K562 (cell line): ENCODE results near the gene SPRY4. TPM values are rescaled to one million over a fixed set of nuclear protein-coding genes. Genes with fewer than 3 reads are reported as not detected.

Experiments
- ATF1 ChIP-seq, 2 experiments: fragments of 450-650 bp in 1 of 2; IDR thresholded peaks; 2 replicates each; pipeline ENCODE4 v1.6.1; 2016; ENCODE audit warnings: missing compliant biosample characterization in 1 of 2, missing genetic modification characterization in 1 of 2
- BRF1 ChIP-seq: IDR thresholded peaks from 3 replicates; pipeline ENCODE4 v1.6.1; 2011; ENCODE audit warnings: borderline replicate concordance, mild to moderate bottlenecking; ENCODE audit not compliant: insufficient read length; ENCODE audit errors: extremely low read depth
- CEBPB ChIP-seq: fragments of 450-650 bp; IDR thresholded peaks from 2 replicates; pipeline ENCODE4 v1.6.1; 2016; ENCODE audit warnings: missing genetic modification characterization, missing compliant biosample characterization
- FOXJ2 ChIP-seq: fragments of 200-800 bp; sonication (Bioruptor generic); IDR thresholded peaks from 2 replicates; pipeline ENCODE4 v1.6.1; 2016; ENCODE audit warnings: missing genetic modification characterization, missing compliant biosample characterization
- ID3 ChIP-seq, 2 experiments: fragments of 250-450 bp in 1 of 2; fragments of 450-650 bp in 1 of 2; sonication (Bioruptor Pico) in 1 of 2; IDR thresholded peaks; 2 replicates each; pipeline versions ENCODE4 v1.6.1 to v1.8.0; 2016 to 2021; ENCODE audit warnings: mild to moderate bottlenecking in 2 of 2, moderate library complexity in 2 of 2, missing compliant biosample characterization in 1 of 2, missing genetic modification characterization in 1 of 2
- LARP7 ChIP-seq: fragments of 450-650 bp; IDR thresholded peaks from 2 replicates; pipeline ENCODE4 v1.6.1; 2016
- PHF21A ChIP-seq: fragments of 450-650 bp; IDR thresholded peaks from 2 replicates; pipeline ENCODE4 v1.6.1; 2017; ENCODE audit warnings: low read depth, borderline replicate concordance
- RAD51 ChIP-seq: fragments of 450-650 bp; IDR thresholded peaks from 2 replicates; pipeline ENCODE4 v1.7.1; 2016; ENCODE audit warnings: low read depth, mild to moderate bottlenecking, borderline replicate concordance
- RFX1 ChIP-seq: fragments of 450-650 bp; IDR thresholded peaks from 2 replicates; pipeline ENCODE4 v1.6.1; 2016; ENCODE audit warnings: mild to moderate bottlenecking, moderate library complexity
- SAFB2 ChIP-seq: fragments of 200-400 bp; formaldehyde crosslinking; IDR thresholded peaks from 2 replicates; pipeline ENCODE4 v1.6.1; 2018; ENCODE audit warnings: borderline replicate concordance, low read length, low read depth, moderate library complexity; ENCODE audit not compliant: severe bottlenecking
- SMARCA4 ChIP-seq: fragments of 450-650 bp; IDR thresholded peaks from 2 replicates; pipeline ENCODE4 v1.6.1; 2016
- SRSF1 ChIP-seq: fragments of 200-400 bp; formaldehyde crosslinking; IDR thresholded peaks from 2 replicates; pipeline ENCODE4 v1.6.1; 2017; ENCODE audit warnings: mild to moderate bottlenecking, low read depth, low read length, moderate library complexity
- STAT6 ChIP-seq: sonication (generic); formaldehyde crosslinking; IDR thresholded peaks from 2 replicates; pipeline ENCODE4 v1.8.1; 2023; ENCODE audit warnings: mild to moderate bottlenecking, missing genetic modification reagents
- TEAD1 ChIP-seq, 2 experiments: fragments of 450-650 bp in 1 of 2; sonication (generic) in 1 of 2; formaldehyde crosslinking; IDR thresholded peaks; 2 replicates each; pipeline versions ENCODE4 v1.4.0 to v1.8.0; 2020 to 2022; ENCODE audit warnings: mild to moderate bottlenecking in 2 of 2, missing genetic modification reagents in 1 of 2
- THRAP3 ChIP-seq: fragments of 450-650 bp; IDR thresholded peaks from 2 replicates; pipeline ENCODE4 v1.6.1; 2016; ENCODE audit warnings: mild to moderate bottlenecking, inconsistent platforms, borderline replicate concordance
- TRIM28 ChIP-seq: fragments of 450-650 bp; IDR thresholded peaks from 2 replicates; pipeline ENCODE4 v1.6.1; 2017
- ZMIZ1 ChIP-seq, 2 experiments: fragments of 150-350 bp in 1 of 2; IDR thresholded peaks; 2 replicates each; pipeline ENCODE4 v1.6.1; 2012 to 2016; ENCODE audit warnings: low read depth in 2 of 2, low read length in 2 of 2, mild to moderate bottlenecking in 1 of 2, moderate library complexity in 1 of 2
- ZNF133 ChIP-seq: fragments of 250-450 bp; sonication (Bioruptor Pico); IDR thresholded peaks from 2 replicates; pipeline ENCODE4 v1.4.0; 2020; ENCODE audit warnings: mild to moderate bottlenecking
- ZNF212 ChIP-seq: fragments of 450-650 bp; formaldehyde crosslinking; IDR thresholded peaks from 2 replicates; pipeline ENCODE4 v1.4.0; 2020; ENCODE audit warnings: mild to moderate bottlenecking
- ZNF217 ChIP-seq: sonication (generic); formaldehyde crosslinking; IDR thresholded peaks from 2 replicates; pipeline ENCODE4 v1.8.0; 2022; ENCODE audit warnings: mild to moderate bottlenecking, missing genetic modification reagents
- ZNF583 ChIP-seq: fragments of 250-450 bp; sonication (Bioruptor Pico); IDR thresholded peaks from 2 replicates; pipeline ENCODE4 v1.4.0; 2020
- ZNF668 ChIP-seq: fragments of 250-450 bp; sonication (Bioruptor Pico); IDR thresholded peaks from 2 replicates; pipeline ENCODE4 v1.8.0; 2022; ENCODE audit warnings: mild to moderate bottlenecking, inconsistent platforms
- polyA plus RNA-seq, 8 experiments: library from polyadenylated mRNA; depleted of rRNA in 4 of 8; stranded (reverse) in 5 of 8; unstranded in 3 of 8; fragments of >200 nt; fragmentation: Nextera tagmentation in 2 of 8; fragmentation: Illumina TruSeq in 1 of 8; extraction: Ambion mirVana in 2 of 8; extraction: Trizol in 1 of 8; gene quantifications; 2 replicates each; pipeline versions ENCODE4 v1.2.1 to v1.2.3, GENCODE V29; 2011 to 2014; ENCODE audit warnings: inconsistent platforms in 1 of 8, missing spikeins in 1 of 8
- total RNA-seq, 7 experiments: library from RNA; depleted of rRNA in 6 of 7; stranded (reverse); fragments of >200 nt in 6 of 7; fragmentation: Illumina TruSeq in 2 of 7; extraction: Trizol in 2 of 7; gene quantifications; 2 replicates each; pipeline versions ENCODE4 v1.2.1 to v1.2.3, GENCODE V29; 2011 to 2021; ENCODE audit warnings: low replicate concordance in 1 of 7

Gene SPRY4
- total and polyA plus RNA-seq, 9 of the 15 experiments (the other 6 are each of a cell fraction or from before 2014, with no cell fraction given) = 2.6 to 24.2 (median 9.5) TPM

- TF ChIP-seq LARP7 = no peak
- no peak for TF ChIP-seq SAFB2
- no peak for TF ChIP-seq ZNF217
- TF ChIP-seq TEAD1 (CRISPR knock-in tag; IDR thresholded peaks at IDR 0.05) = 0 out of 4 replicates have a peak, but pooled peaks of 1 of the 2 experiments have one; percentile 42
- no peak for TF ChIP-seq RFX1
- no peak for TF ChIP-seq ID3 (CRISPR knock-in tag; IDR thresholded peaks at IDR 0.05)
- no peak for TF ChIP-seq ID3 (tag; IDR thresholded peaks at IDR 0.05)
- no peak for TF ChIP-seq FOXJ2 (tag)
- 0 out of 2 replicates have a peak, but pooled peaks have one; percentile 6 for TF ChIP-seq RAD51
- no peak for TF ChIP-seq ZNF133 (CRISPR knock-in tag)
- no peak for TF ChIP-seq STAT6 (CRISPR knock-in tag)
- no peak for TF ChIP-seq THRAP3
- TF ChIP-seq ZNF583 (CRISPR knock-in tag) = no peak
- TF ChIP-seq SMARCA4 = 0 out of 2 replicates have a peak, but pooled peaks have one; percentile 28
- TF ChIP-seq ATF1 (CRISPR knock-in tag; IDR thresholded peaks at IDR 0.05) = no peak
- 0 out of 2 replicates have a peak, but pooled peaks have one; percentile 46 for TF ChIP-seq ATF1 (tag; IDR thresholded peaks at IDR 0.05)
- peak in 1 of 2 experiments; percentile 52; a peak in 1 of 4 replicates for TF ChIP-seq ZMIZ1 (IDR thresholded peaks at IDR 0.05; ENCODE audit: low read depth in 2 of 2, low read length in 2 of 2)
- peak; percentile 100 for TF ChIP-seq CEBPB (tag)
- TF ChIP-seq BRF1 = no peak
- TF ChIP-seq TRIM28 = no peak
- no peak for TF ChIP-seq SRSF1
- 0 out of 2 replicates have a peak, but pooled peaks have one; percentile 54 for TF ChIP-seq PHF21A
- no peak for TF ChIP-seq ZNF668 (CRISPR knock-in tag)
- no peak for TF ChIP-seq ZNF212 (CRISPR knock-in tag)
Observed at GRCh38 chr5:142324871-142325724, at the start of gene SPRY4 (continued).
